ENCODE measurements around the gene MAPK1. TPM values are rescaled to one million over a fixed set of nuclear protein-coding genes. Genes with fewer than 3 reads are reported as not detected.

The MAPK1 gene
- total RNA-seq, 1 donor from 2014 or later: 149 TPM

DNA sequence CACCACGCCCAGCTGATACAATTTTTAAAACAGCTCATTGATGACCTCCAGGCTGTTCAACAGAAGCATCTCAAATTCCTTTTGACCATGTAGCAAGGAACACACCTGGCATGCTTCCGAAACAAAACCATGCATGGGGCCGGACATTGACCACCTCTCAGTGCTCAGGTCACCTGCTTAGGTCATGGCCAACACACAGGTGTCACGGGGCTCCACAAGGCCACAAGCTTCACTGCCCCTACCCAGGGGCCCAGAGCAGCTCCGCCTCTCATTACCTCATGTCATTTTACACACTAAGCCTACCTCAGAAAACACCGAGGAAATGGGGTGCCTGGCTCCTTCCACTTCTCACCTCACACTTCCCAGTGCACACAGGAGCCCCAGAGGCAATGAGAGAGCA, 158.5 kb downstream of the MAPK1 start:
- intact Hi-C loops (cut with micrococcal nuclease): no loop called here
- Mint-ChIP-seq H3K9me3 (no peaks in the 10 kb centered on the region), H3K36me3 (ENCODE audit: low read depth) (peaks cover 25% of the 10 kb centered on the region), H3K4me3 (no peak overlapping the region), H3K27ac (no peak overlapping the region), H3K27me3 (no peaks in the 10 kb centered on the region), H3K4me1 (peaks cover 12% of the 10 kb centered on the region)
- TF ChIP-seq, protein P1, sequence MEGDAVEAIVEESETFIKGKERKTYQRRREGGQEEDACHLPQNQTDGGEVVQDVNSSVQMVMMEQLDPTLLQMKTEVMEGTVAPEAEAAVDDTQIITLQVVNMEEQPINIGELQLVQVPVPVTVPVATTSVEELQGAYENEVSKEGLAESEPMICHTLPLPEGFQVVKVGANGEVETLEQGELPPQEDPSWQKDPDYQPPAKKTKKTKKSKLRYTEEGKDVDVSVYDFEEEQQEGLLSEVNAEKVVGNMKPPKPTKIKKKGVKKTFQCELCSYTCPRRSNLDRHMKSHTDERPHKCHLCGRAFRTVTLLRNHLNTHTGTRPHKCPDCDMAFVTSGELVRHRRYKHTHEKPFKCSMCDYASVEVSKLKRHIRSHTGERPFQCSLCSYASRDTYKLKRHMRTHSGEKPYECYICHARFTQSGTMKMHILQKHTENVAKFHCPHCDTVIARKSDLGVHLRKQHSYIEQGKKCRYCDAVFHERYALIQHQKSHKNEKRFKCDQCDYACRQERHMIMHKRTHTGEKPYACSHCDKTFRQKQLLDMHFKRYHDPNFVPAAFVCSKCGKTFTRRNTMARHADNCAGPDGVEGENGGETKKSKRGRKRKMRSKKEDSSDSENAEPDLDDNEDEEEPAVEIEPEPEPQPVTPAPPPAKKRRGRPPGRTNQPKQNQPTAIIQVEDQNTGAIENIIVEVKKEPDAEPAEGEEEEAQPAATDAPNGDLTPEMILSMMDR (IDR thresholded peaks at IDR 0.05): no peak
- DNase-seq (no peak), ATAC-seq (ENCODE audit: low read depth) (no peak)
- CTCF ChIA-PET: no interaction called here
- POLR2A ChIA-PET: no interaction called here

DNA sequence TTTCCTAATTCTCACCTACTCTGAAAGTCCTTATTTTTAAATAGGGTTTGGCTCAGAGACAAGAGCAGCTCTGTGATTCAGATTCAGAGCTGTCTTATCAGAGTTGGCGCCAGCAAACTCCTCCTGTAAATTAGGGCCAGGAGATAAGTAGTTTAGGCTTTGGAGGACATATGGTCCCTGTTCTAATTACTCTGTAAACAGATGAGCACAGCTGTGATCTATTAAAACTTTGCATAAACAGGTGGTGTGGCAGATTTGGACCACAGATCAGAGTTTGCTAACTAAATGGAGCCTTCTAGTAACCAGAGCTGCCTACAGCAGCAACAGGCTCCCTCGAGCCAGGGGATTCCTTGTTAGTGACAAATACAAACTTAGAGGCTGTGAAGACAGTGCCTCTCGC, 159.8 kb downstream of the MAPK1 start:
- Mint-ChIP-seq H3K9me3 (no peaks in the 10 kb centered on the region), H3K4me3 (no peak overlapping the region), H3K4me1 (peaks cover 5% of the 10 kb centered on the region), H3K27ac (no peak overlapping the region), H3K36me3 (ENCODE audit: low read depth) (peaks cover 31% of the 10 kb centered on the region), H3K27me3 (no peaks in the 10 kb centered on the region)
- TF ChIP-seq, protein P1 (IDR thresholded peaks at IDR 0.05): no peak
- no peak for ATAC-seq (ENCODE audit: low read depth)
- DNase-seq: no peak
- POLR2A ChIA-PET: no interaction called here
- CTCF ChIA-PET: no interaction called here
- intact Hi-C loops (cut with micrococcal nuclease): no loop called here

Other genes with a start within 250 kb of the MAPK1 start
- 46.1 and 51.4 TPM in 2 replicates for gene YDJC, start 237.6 kb downstream of the MAPK1 start, total RNA-seq
- 1.0 and 1.2 TPM in 2 replicates for gene CCDC116, start 234.9 kb downstream of the MAPK1 start, total RNA-seq
- gene SDF2L1, start 225.3 kb downstream of the MAPK1 start, total RNA-seq: 40.0 and 43.3 TPM in 2 replicates
- 58.4 and 64.0 TPM in 2 replicates for gene PPIL2, start 201.6 kb downstream of the MAPK1 start, total RNA-seq
- gene YPEL1, start 131.9 kb downstream of the MAPK1 start, total RNA-seq: 3.0 and 4.1 TPM in 2 replicates
- gene PPM1F, start 85.2 kb upstream of the MAPK1 start, total RNA-seq: 18.2 and 21.1 TPM in 2 replicates
- 60.4 and 83.4 TPM in 2 replicates for gene TOP3B, start 115.1 kb upstream of the MAPK1 start, total RNA-seq